Measurements from ENCODE around the gene EMC8.
"Not testable (repeated sequence)": the region's sequence is repeated elsewhere in the genome, so short reads cannot be mapped to it uniquely, and the experiment has no call there.

Gene EMC8

GRCh38 chr16:85835227-85835751 lies 35.9 kb upstream of the EMC8 start:
- no peak for DNase-seq (ENCODE audit: low read depth)

DNA sequence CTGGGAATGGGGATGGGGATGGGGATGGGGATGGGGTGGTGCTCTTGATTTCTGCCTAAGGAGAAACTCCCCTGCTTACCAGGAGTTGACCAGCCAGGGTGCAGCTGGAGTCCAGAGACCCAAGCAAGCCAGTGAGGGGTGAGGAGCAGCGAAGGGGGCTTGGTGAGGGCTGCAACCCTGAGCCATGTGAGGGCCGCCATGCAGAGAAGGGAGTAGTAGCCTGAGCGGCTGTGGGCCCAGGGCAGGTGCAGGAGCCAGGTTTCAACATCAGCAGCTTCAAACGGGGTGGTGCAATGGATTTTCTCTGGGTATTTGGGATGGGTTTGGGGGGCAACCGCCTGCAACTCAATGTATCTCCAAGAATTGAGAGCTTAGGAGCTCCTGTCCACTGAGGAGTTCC lies 35.4 kb upstream of the EMC8 start:
- no peak for DNase-seq (ENCODE audit: low read depth)

DNA sequence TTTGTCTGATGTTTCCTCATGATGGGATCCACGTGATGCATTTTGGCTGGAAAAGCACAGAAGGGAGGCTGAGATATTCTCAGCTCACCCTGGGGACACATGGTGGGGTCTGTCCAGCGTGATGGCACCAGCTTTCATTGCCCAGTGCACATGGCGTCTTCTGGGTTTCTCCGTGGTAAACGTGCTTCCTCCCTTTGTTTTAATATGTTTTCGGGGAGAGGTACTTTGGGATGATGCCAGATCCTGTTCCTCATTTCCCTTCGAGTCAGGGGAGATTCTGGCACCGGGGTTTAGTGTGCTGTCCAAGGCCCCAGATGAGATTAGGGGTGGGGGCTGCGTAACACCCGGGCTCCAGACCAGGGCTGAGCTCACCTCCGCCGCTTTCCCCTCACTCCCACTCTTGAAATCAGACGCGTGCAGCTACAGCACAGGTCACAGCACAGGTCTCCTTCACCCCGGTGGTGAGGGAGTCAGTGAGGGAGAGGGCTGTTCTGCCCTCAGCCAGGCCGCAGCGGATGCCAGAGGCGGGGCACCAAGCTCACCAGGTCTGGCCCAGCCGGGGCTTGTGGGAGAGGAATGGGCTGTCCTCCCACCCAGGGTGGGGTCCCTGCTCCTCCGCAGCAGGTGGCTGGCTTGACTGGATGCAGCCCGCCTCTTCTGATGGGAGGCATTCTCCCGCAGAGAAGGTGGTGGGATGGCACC lies 34.0 kb upstream of the EMC8 start:
- no peak for DNase-seq (ENCODE audit: low read depth)

GRCh38 chr16:85832570-85833218 lies 33.4 kb upstream of the EMC8 start:
- DNase-seq (ENCODE audit: low read depth), result no peak

DNA sequence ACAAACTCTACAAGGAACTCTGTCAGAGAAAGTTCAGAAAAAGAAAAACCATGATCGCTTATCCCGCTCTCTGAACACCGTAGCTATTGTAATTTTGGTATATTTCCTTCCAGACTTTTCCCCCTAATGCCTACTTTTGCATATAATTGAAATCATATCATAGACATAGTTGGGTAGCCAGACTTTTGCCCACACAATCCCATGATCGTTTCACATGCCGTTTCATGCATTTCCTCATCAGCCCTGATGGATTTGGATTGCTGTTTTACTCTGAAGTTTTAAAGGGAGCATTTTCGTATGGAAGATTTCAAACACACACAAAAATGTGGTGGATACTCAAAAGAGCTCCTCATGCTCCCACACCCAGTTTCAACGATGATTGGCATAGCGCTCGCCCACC lies 31.5 kb upstream of the EMC8 start:
- DNase-seq (ENCODE audit: low read depth), result no peak

DNA sequence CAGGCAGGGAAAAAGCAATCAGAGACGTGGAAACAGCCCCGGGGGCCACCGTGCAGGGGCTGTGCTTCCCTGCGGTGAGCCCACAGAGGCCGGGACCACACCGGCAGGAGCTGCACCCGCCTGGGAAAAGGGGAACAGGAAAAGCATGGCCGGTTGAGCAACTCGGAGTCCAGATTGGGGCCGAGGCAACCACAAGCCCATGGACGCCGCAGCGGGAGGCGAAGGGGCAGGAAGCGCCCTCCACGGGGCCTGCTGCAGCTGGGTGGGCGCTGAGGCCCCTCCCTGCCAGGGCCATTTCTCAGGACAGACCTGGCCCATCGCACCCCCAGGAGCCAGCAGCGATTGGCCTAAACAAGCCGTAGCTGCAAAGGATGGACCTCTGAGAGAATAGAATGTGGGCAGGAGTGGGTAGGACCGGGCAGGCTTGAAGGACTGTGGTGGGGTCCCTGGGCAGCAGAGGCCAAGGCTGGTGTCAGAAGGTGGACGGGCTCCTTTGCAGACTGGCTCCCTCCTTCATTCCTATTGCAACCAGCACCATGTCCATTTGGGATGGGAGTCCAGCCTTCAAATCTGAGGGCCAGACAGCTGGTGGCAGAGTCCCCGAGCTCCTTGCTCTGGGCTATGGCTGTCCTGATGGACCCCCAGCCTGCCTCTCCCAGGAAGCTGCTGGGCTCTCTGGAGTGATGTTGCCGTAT lies 30.6 kb upstream of the EMC8 start:
- no peak for DNase-seq (ENCODE audit: low read depth)

DNA sequence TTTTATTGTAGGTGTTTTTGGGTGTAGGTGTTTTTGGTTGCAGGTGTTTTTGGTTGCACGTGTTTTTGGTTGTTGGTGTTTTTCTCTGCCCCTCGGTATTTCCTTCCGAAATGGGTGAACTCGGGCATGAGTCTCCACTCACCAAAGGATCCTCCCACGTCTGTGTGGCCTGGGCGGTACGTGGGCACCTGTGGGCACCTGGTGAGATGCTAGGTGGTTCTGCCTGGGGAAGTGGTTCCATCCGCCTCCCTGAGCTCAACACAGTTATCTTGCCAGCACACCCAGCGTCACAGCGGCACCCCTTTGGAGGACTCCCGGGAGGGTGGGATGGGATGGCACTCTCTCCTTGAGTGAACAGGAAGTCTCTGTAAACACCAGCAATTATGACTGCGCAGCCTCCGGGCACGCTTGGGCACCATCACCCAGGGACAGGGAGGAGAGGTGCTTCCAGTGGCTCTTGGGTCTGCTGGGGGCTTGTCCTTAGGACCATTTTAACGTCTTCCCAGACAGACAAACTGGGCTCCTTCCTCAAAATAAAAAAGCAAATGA lies 29.9 kb upstream of the EMC8 start:
- no peak for DNase-seq (ENCODE audit: low read depth)

DNA sequence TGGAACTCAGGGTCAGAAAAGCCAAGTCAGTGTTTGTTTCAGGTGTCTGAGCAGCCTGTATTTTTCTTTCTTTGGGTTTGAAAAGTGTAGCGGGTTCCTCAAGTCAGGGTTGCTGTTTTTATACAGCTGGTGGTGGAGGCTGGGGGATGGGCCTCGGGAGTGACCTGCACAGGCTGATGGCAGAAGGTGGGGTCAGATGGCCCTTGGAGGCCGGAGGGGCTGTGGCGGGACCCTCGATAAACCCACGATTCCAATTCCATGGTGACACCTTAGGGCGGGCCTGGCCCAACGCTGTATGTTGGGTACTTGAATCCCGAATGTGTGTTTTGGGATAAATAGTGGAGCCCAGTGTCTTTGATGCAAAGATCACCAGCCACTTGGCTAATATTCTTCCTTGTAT lies 28.8 kb upstream of the EMC8 start:
- DNase-seq (ENCODE audit: low read depth), result no peak

DNA sequence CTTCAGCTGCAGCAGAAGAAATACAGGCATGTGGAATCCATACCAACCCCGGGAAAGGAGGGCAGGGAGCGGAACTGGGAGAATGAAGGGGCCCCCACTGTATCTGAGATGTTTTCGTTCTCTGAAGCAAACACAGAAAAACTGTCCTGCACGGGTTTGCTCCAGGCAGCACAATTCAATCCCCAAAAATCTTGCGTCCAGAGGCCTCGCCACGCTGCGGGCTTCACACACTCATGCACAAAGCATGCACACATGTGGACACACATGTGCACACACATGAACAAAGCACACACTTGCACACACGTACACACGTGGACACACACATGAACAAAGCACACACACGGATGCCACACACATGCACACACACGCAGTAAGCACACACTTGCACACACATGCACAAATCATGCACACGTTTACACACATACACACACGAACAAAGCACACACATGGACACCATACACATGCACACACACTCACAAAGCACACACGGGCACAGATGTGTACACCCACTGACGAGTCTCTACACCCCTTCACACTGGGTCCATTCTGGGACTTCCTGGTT lies 27.4 kb upstream of the EMC8 start:
- no peak for DNase-seq (ENCODE audit: low read depth)

GRCh38 chr16:85825326-85825725 lies 26.0 kb upstream of the EMC8 start:
- no peak for DNase-seq (ENCODE audit: low read depth)

DNA sequence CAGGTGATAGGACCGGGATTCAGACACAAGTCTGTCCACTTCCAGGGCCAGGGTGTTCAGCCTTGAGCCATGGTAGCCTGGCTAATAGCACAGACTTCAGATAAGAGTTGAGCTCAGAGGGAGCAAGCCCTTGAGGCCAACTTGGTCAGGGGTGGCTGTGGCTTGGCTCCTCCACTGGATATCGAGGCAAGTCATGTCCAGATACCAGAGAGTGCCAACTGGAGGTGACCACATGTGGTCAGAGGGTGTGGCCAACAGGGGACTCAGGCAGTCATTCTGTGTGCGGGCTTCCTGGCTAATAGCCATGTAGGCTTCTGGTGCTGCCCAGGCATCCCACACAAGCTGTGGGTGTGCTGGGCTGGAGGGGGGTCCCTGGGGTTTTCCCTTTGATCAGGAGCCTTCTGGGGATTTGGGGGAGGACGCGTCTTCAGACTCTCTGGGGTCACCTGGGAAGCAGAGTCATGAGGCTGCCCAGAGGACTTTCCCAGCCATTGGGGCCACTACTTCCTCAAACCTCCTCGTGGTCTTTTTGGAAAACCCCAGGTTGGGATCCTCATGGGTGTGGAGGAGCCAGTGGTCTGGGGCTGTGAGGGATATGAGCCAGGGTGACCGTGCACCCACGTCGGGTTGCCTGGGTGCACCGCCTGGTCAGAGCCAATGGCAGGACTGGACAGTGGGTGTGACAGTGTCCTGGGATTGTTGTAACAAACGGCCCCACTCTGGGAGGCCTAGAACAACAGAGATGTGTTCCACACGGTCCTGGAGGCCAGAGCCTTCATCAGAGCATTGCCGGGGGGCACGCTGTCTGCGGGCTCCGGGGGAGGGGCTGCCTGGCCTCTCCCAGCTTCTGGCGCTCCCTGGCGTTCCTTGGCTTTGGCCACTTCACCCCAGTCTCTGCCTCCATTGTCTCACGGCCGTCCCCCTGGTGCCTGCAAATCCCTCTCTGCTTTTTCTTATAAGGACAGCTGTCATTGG lies 25.1 kb upstream of the EMC8 start:
- no peak for DNase-seq (ENCODE audit: low read depth)

DNA sequence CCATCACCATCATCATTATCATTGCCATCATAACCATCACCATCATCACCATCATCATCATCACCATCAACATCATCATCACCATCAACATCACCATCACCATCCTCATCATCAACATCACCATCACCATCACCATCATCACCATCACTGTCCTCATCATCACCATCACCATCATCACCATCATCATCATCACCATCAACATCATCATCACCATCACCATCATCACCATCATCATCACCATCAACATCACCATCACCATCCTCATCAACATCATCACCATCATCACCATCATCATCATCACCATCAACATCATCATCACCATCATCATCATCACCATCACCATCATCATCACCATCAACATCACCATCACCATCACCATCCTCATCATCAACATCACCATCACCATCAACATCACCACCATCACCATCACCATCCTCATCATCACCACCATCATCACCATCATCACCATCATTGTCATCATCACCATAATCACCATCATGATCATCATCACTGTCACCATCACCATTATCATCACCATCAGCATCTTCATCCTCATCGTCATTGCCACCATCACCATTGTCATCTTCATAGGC lies 24.1 kb upstream of the EMC8 start:
- DNase-seq (ENCODE audit: low read depth), result no peak

DNA sequence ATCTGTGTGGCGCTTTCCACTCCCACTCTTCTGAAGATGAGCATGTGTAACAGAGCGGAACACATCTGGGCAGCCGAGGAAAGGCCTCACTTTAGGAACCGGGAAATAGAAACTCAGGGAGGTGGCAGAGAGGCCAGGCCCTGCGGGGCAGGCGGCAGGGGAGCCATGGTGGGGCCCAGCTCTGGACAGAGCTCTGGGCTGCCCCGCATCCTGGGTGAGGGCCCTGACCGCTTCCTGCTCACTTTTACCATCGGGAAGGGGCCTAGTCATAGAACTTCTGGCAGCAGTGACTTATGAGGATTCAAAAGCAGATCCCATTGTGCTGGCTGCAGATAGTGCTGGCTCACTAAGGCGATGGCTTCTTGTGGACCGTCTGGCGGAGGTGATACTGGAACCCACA lies 22.8 kb upstream of the EMC8 start:
- no peak for DNase-seq (ENCODE audit: low read depth)

DNA sequence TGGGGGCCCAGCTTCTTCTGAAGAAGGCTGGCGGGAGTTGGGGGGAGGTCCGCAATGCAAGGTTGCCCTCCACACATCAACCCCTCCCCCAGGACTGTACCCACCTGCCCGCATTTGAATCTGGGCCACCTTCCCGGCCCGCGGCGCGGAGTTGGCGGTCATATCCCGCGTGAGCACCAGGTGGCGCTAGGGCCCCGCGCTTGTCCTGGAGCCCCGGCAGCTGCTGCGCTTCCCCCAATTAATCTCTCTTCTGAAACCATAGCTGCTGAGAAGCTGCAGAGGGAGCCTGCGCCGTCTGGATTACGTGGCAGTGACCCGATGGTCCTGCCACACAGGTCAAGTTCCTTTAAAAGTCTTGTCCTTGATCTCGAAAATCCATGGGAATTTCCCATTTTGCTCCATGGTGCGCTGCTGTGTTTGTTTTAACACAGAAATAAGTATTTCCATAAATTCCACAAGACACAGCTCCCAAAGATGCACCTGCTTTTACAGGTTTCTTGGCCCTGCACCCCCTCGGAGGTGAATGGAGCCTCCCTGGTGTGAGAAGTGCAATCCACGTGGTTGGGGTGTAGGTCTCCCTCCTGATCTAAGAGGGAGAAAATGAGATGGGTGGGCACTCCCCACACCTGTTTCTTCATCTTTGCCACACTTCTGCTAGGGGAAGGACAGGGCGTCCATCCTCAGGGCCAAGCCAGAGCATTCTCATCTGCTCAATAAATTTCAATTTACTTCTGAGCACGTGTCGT lies 22.2 kb upstream of the EMC8 start:
- peak; percentile 70 for DNase-seq (ENCODE audit: low read depth)

DNA sequence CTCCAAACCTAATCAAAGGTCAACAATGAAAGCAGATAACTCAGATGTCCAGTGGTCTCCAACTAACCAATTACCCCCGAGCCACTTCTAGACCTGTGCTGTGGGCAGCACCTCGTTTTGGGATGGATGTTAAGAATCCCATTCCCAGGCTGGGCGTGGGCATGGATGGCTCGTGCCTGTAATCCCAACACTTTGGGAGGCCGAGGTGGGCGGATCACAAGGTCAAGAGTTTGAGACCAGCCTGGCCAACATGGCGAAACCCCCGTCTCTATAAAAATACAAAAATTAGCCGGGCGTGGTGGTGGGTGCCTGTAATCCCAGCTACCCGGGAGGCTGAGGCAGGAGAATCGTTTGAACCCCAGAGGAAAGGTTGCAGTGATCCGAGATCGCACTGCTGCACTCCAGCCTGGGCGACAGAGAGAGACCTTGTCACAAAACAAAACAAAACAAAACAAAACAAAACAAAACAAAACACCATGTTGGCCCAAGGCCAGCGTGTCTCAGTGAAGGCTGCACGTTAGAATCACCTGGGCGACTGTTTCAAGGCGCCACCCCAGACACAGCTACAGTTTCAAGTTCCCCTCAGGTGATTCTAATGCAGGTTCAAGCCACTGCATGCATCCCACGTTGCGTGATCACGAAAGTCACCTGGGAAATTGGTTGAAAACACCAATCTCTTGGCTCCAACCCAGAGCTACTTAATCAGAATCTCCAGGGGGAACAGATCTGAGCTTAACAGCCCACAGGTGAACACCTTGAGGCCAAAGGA lies 21.4 kb upstream of the EMC8 start:
- DNase-seq (ENCODE audit: low read depth), result no peak

DNA sequence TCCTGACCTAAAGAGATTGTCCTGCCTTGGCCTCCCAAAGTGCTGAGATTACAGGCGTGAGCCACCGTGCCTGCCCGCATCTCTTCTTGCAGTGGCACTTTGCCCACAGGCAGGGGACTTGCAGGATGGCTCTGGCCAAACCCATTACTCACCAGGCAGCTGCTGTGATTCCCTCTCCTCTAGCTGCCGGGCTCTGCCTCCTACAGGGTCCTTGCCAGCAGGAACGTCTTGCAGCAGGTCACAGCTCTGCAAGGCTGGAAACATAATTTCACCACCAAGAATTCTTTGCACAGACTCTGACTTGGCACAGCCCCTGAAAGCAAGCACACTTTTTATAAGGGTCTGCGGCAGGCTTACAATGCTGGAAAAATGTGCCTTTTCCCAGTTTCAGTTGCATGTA lies 20.4 kb upstream of the EMC8 start:
- no peak for DNase-seq (ENCODE audit: low read depth)

- DNase-seq (ENCODE audit: low read depth), result peak; percentile 77
Observed at GRCh38 chr16:85819245-85819644, 19.9 kb upstream of the EMC8 start.

DNA sequence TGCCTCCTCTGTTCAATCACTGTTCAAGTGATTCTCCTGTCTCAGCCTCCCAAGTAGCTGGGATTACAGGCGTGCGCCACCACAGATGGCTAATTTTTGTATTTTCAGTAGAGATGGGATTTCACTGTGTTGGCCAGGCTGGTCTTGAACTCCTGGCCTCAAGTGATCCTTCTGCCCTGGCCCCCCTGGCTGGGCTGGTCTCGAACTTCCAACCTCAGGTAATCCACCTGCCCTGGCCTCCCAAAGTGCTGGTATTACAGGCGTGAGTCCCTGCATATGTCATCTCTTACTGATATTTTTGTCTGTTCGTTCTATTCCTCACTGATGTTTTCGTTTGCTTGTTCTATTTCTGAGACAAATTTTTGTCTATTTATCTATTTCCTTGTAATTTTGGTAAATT lies 17.9 kb upstream of the EMC8 start:
- not testable (repeated sequence) for DNase-seq (ENCODE audit: low read depth)

GRCh38 chr16:85816159-85816558 lies 16.8 kb upstream of the EMC8 start:
- no peak for DNase-seq (ENCODE audit: low read depth)
